ENCODE data around the gene CCDC12. TPM values are rescaled to one million over a fixed set of nuclear protein-coding genes. Genes with fewer than 3 reads are reported as not detected.

The CCDC12 gene
- total RNA-seq, 4 donors from 2014 or later: 36.9 to 59.4 (median 50.2) TPM

GRCh38 chr3:46889381-46890110, 87.0 kb downstream of the CCDC12 start:
- H3K27me3 ChIP-seq: peaks cover 0 to under 1% of the 10 kb centered on the region in 2 donors
- H3K4me3 ChIP-seq: no peak overlapping the region
- H3K36me3 ChIP-seq: no peaks in the 10 kb centered on the region
- H3K4me1 ChIP-seq: peaks cover 0 to 22% (median 20%) of the 10 kb centered on the region in 4 donors
- WGBS, 2 donors: 61 to 67% methylated on average over 6 of the region's 6 CpGs
- H3K9me3 ChIP-seq: no peaks in the 10 kb centered on the region
- no peak overlapping the region for H3K27ac ChIP-seq
- TF ChIP-seq POLR2A (IDR thresholded peaks at IDR 0.05): no peak
- no peak for TF ChIP-seq EP300 (IDR thresholded peaks at IDR 0.05)
- TF ChIP-seq CTCF (IDR thresholded peaks at IDR 0.05): no peak
- no peak for DNase-seq (ENCODE audit: low spot score in 2 of 2)

- Histone ChIP-seq H3K9me3 (no peaks in the 10 kb centered on the region), H3K27me3 (peaks cover 0 to 9% of the 10 kb centered on the region in 2 donors), H3K4me3 (no peak overlapping the region), H3K4me1 (peaks cover 0 to 21% (median 18%) of the 10 kb centered on the region in 4 donors), H3K36me3 (no peaks in the 10 kb centered on the region), H3K27ac (no peak overlapping the region)
- no peak for DNase-seq (ENCODE audit: low spot score in 2 of 2)
- WGBS, 2 donors: 60 to 69% methylated on average over 11 to 13 of the region's 13 CpGs
- TF ChIP-seq CTCF (IDR thresholded peaks at IDR 0.05) (no peak), EP300 (IDR thresholded peaks at IDR 0.05) (no peak), POLR2A (IDR thresholded peaks at IDR 0.05) (no peak)
Measured at GRCh38 chr3:46888705-46889104, 87.8 kb downstream of the CCDC12 start.

GRCh38 chr3:46887980-46888494, 88.5 kb downstream of the CCDC12 start:
- Histone ChIP-seq H3K27me3 (peaks cover 0 to 12% of the 10 kb centered on the region in 2 donors), H3K27ac (no peak overlapping the region), H3K4me3 (no peak overlapping the region), H3K9me3 (no peaks in the 10 kb centered on the region), H3K36me3 (no peaks in the 10 kb centered on the region), H3K4me1 (peaks cover 0 to 21% (median 17%) of the 10 kb centered on the region in 4 donors)
- TF ChIP-seq POLR2A (IDR thresholded peaks at IDR 0.05) (no peak), EP300 (IDR thresholded peaks at IDR 0.05) (no peak), CTCF (IDR thresholded peaks at IDR 0.05) (no peak)
- DNase-seq (ENCODE audit: low spot score in 2 of 2): no peak
- WGBS, 2 donors: 78 to 82% methylated on average over 7 of the region's 7 CpGs

GRCh38 chr3:46885612-46886011, 90.9 kb downstream of the CCDC12 start:
- WGBS, 2 donors: 91 to 92% methylated on average over 3 of the region's 3 CpGs
- Histone ChIP-seq H3K4me3 (no peak overlapping the region), H3K36me3 (no peaks in the 10 kb centered on the region), H3K4me1 (peaks cover 0 to 30% (median 14%) of the 10 kb centered on the region in 4 donors), H3K27me3 (peaks cover 0 to 32% of the 10 kb centered on the region in 2 donors), H3K27ac (no peak overlapping the region), H3K9me3 (no peaks in the 10 kb centered on the region)
- no peak for DNase-seq (ENCODE audit: low spot score in 2 of 2)
- TF ChIP-seq EP300 (IDR thresholded peaks at IDR 0.05) (no peak), POLR2A (IDR thresholded peaks at IDR 0.05) (no peak), CTCF (IDR thresholded peaks at IDR 0.05) (no peak)

- DNase-seq (ENCODE audit: low spot score in 2 of 2): no peak
- no peaks in the 10 kb centered on the region for H3K9me3 ChIP-seq
- H3K4me3 ChIP-seq: no peak overlapping the region
- WGBS, 2 donors: 87 to 88% methylated on average over 7 of the region's 7 CpGs
- H3K27me3 ChIP-seq: peaks cover 0 to 33% of the 10 kb centered on the region in 2 donors
- H3K4me1 ChIP-seq: peaks cover 0 to 30% (median 14%) of the 10 kb centered on the region in 4 donors
- TF ChIP-seq EP300 (IDR thresholded peaks at IDR 0.05) (no peak), POLR2A (IDR thresholded peaks at IDR 0.05) (no peak), CTCF (IDR thresholded peaks at IDR 0.05) (no peak)
- no peaks in the 10 kb centered on the region for H3K36me3 ChIP-seq
- H3K27ac ChIP-seq: no peak overlapping the region
Measured at GRCh38 chr3:46884929-46885328, 91.6 kb downstream of the CCDC12 start.
